ENCODE measurements around the gene IL12RB2.
A peak's percentile ranks its signal among the peaks of the same experiment; 100 is the strongest.

The IL12RB2 gene, protein sequence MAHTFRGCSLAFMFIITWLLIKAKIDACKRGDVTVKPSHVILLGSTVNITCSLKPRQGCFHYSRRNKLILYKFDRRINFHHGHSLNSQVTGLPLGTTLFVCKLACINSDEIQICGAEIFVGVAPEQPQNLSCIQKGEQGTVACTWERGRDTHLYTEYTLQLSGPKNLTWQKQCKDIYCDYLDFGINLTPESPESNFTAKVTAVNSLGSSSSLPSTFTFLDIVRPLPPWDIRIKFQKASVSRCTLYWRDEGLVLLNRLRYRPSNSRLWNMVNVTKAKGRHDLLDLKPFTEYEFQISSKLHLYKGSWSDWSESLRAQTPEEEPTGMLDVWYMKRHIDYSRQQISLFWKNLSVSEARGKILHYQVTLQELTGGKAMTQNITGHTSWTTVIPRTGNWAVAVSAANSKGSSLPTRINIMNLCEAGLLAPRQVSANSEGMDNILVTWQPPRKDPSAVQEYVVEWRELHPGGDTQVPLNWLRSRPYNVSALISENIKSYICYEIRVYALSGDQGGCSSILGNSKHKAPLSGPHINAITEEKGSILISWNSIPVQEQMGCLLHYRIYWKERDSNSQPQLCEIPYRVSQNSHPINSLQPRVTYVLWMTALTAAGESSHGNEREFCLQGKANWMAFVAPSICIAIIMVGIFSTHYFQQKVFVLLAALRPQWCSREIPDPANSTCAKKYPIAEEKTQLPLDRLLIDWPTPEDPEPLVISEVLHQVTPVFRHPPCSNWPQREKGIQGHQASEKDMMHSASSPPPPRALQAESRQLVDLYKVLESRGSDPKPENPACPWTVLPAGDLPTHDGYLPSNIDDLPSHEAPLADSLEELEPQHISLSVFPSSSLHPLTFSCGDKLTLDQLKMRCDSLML

DNA sequence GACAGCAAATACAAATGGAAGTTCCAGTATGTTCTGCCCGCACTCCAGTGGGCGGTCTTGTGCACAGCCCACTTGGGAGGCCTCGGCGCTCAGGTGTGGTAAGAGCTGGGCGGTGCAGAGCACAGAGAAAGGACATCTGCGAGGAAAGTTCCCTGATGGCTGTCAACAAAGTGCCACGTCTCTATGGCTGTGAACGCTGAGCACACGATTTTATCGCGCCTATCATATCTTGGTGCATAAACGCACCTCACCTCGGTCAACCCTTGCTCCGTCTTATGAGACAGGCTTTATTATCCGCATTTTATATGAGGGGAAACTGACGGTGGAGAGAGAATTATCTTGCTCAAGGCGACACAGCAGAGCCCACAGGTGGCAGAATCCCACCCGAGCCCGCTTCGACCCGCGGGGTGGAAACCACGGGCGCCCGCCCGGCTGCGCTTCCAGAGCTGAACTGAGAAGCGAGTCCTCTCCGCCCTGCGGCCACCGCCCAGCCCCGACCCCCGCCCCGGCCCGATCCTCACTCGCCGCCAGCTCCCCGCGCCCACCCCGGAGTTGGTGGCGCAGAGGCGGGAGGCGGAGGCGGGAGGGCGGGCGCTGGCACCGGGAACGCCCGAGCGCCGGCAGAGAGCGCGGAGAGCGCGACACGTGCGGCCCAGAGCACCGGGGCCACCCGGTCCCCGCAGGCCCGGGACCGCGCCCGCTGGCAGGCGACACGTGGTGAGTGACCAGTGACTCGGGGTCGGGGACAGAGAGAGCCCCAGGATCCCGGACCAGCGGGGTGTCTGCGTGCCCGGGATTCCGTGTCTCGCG is at the start of gene IL12RB2:
TSS of gene IL12RB2 (plus strand) at position 623 of the 810 bp plus-strand sequence. CDS start 12,496 bp downstream, outside the sequence.
- TF ChIP-seq, protein P1, sequence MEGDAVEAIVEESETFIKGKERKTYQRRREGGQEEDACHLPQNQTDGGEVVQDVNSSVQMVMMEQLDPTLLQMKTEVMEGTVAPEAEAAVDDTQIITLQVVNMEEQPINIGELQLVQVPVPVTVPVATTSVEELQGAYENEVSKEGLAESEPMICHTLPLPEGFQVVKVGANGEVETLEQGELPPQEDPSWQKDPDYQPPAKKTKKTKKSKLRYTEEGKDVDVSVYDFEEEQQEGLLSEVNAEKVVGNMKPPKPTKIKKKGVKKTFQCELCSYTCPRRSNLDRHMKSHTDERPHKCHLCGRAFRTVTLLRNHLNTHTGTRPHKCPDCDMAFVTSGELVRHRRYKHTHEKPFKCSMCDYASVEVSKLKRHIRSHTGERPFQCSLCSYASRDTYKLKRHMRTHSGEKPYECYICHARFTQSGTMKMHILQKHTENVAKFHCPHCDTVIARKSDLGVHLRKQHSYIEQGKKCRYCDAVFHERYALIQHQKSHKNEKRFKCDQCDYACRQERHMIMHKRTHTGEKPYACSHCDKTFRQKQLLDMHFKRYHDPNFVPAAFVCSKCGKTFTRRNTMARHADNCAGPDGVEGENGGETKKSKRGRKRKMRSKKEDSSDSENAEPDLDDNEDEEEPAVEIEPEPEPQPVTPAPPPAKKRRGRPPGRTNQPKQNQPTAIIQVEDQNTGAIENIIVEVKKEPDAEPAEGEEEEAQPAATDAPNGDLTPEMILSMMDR (IDR thresholded peaks at IDR 0.05; ENCODE audit: insufficient read depth, low read depth, low read length, missing control alignments): no peak
- DNase-seq (ENCODE audit: low read depth): peak; percentile 72
- H3K4me3 ChIP-seq (ENCODE audit: low read depth, low read length): peak within 1 kb of the TSS; percentile 75

DNA sequence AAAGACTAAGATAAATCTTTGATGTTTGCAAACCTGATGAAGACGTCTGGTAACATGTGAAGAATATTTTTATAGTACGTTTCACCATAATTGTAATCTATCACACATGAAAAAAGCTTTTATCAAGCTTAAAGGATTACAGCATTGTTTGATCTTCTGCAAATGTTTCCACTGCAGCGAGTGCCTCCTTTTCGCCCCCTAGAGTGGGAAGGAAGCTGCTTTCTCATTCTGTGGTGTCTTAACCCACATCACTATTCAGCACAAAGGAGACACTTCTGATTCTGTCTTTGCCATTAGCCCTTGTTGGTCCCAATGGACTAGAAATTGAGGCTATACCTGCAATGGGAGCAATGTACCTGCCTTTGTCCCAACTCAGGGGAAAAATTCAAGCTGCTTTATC is 46.0 kb upstream of the IL12RB2 start:
- no peak overlapping the region for H3K4me3 ChIP-seq (ENCODE audit: low read depth, low read length)
- TF ChIP-seq, protein P1 (IDR thresholded peaks at IDR 0.05; ENCODE audit: insufficient read depth, low read depth, low read length, missing control alignments): no peak
- no peak for DNase-seq (ENCODE audit: low read depth)

DNA sequence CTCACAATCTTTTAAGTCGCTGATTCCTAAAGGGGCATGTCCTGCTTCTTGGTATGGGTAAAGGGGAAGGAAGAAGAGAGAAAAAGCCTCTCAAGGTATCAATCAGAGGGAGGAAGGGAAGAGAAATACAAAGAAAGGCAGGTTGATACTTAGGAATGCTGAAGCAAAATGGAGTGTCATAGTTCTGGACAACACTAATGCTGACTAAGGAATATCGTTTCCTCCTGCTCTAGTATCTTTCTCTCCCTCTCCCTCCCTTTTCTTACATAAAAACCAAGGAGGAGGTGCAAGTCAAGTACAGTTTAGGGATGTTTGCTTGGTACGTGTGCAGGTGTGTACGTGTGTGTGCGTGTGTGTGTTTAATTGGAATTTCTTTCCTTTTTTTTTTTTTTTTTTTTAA is 44.9 kb upstream of the IL12RB2 start:
- no peak for DNase-seq (ENCODE audit: low read depth)
- TF ChIP-seq, protein P1 (IDR thresholded peaks at IDR 0.05; ENCODE audit: insufficient read depth, low read depth, low read length, missing control alignments): no peak
- H3K4me3 ChIP-seq (ENCODE audit: low read depth, low read length): no peak overlapping the region

DNA sequence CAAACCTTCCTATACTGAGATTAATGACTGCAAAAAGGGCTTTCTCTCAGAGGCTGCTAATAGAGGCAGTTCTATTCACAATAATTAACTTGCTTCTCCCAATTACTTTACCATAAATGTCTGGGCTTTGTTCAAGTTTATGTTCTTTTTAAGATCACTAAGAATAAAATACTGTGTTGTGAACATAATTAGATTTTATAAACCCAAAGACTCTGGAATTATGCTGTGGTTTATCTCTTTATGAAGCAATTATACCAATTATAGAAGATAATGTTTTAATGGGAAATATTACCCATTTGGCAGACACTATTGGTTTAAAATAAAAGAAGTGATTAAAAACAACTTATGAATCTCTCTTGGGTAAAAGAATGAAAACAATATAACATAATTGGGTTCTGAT is 43.5 kb upstream of the IL12RB2 start:
- no peak for DNase-seq (ENCODE audit: low read depth)
- no peak overlapping the region for H3K4me3 ChIP-seq (ENCODE audit: low read depth, low read length)
- TF ChIP-seq, protein P1 (IDR thresholded peaks at IDR 0.05; ENCODE audit: insufficient read depth, low read depth, low read length, missing control alignments): no peak

DNA sequence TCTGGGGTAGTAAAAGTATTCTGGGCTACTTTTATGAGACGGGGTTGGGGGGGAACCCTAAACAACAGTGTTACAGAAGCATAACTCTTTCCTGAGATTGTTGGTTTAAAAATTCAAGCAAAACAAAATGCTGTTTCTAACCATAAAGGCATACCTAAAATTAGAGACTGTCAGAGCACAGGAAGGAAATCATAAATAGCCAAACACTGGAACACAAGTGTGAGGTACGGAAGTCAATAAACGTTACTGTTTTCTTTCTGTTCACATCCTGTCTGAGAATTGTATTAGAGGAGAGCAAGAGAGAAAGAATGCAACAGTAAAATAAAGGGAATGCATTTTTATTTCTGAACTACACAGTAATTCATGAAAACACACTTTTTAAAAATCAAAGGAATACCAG is 42.8 kb upstream of the IL12RB2 start:
- peak; percentile 22 for DNase-seq (ENCODE audit: low read depth)

DNA sequence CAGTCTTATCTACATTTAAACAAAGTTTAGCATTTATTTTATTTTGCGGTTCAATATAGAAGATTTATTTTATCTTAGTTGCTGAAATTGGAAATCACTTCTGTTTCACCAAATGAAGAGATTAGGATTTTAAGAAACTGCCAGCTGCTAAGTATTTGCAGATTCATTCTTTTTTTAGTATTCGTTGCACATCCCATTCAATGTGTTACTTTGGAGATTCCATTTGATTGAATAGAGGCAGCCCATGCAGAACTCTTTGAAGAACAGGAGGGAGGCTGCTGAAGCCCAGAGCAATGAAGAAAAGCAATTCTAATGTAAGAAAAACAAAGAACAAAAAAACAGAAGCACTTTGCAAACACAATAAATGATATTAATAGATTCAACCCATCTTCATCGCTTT is 38.6 kb upstream of the IL12RB2 start:
- TF ChIP-seq, protein P1 (IDR thresholded peaks at IDR 0.05; ENCODE audit: insufficient read depth, low read depth, low read length, missing control alignments): no peak
- no peak for DNase-seq (ENCODE audit: low read depth)
- no peak overlapping the region for H3K4me3 ChIP-seq (ENCODE audit: low read depth, low read length)

More for the DNA sequence above, 42.8 kb upstream of the IL12RB2 start:
- TF ChIP-seq, protein P1 (IDR thresholded peaks at IDR 0.05; ENCODE audit: insufficient read depth, low read depth, low read length, missing control alignments): no peak
- H3K4me3 ChIP-seq (ENCODE audit: low read depth, low read length): no peak overlapping the region
